Lower lobe of right lung (tissue), 2 donors: Measurements from ENCODE around the gene DCK. TPM values are rescaled to one million over a fixed set of nuclear protein-coding genes. Genes with fewer than 3 reads are reported as not detected.

Source experiments
- ATAC-seq, 2 donors: fragments of 200-7000 bp; cut with Tn5 transposase; one replicate each; pipeline ENCODE4 v1.9.1; 2020 to 2022; ENCODE audit warnings: mild to moderate bottlenecking in 2 of 2, moderate library complexity in 2 of 2
- DNase-seq: peaks from one replicate; pipeline ENCODE4 v3.0.0-alpha.2; 2020
- H3K27ac ChIP-seq: fragments of 200-600 bp; one replicate; pipeline ENCODE4 v1.8.0; 2022
- H3K27me3 ChIP-seq: fragments of 200-600 bp; one replicate; pipeline ENCODE4 v1.8.0; 2022; ENCODE audit warnings: low read depth
- H3K36me3 ChIP-seq: fragments of 200-600 bp; one replicate; pipeline ENCODE4 v1.8.0; 2022; ENCODE audit warnings: mild to moderate bottlenecking
- H3K4me1 ChIP-seq: fragments of 200-600 bp; one replicate; pipeline ENCODE4 v1.8.0; 2022
- H3K4me3 ChIP-seq: fragments of 200-600 bp; one replicate; pipeline ENCODE4 v1.8.0; 2022; ENCODE audit warnings: mild to moderate bottlenecking
- H3K9me3 ChIP-seq: fragments of 200-600 bp; one replicate; pipeline ENCODE4 v1.8.0; 2022
- CTCF ChIP-seq: fragments of 200-600 bp; IDR thresholded peaks from one replicate; pipeline ENCODE4 v1.8.0; 2022; ENCODE audit warnings: antibody characterized with exemption, mild to moderate bottlenecking
- intact Hi-C: fragments of 100-400 bp; cut with DNase I; formaldehyde crosslinking; loops from one replicate; pipeline ENCODE4 v1.11.0; 2022
- total RNA-seq: library from RNA; stranded (reverse); fragmentation: NEBNext Ultra II Directional; extraction: Animal tissue kit (Norgen Biotek cat#: 25700); gene quantifications from one replicate; pipeline ENCODE4 v1.2.1, GENCODE V29; 2021
- donor health status: DM: no; HTN: yes; CAD: no; lungs with severe emphysema.

The DCK gene
- total RNA-seq, 1 donor from 2014 or later = 18.1 TPM

DNA sequence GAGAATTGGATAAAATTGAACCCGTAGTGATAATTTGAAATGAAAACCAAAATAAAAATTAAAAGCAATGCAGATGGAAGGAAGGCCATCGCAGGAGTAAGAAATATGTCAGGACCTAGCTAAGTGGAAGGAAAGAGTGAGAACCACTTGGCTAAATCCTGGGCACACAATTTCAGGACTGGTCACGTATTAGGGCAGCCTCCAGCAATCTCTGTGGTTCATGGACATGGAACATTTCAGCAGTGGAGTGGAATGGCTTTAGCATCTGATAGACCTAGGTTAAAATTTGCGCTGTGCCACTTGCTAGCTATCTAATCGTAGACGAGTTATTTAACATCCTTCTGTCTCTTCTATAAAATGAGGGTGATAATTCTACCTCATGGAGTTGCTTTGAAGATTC is 71.1 kb downstream of the DCK start:
- no peak overlapping the region for H3K27ac ChIP-seq
- no peak for DNase-seq
- H3K36me3 ChIP-seq = no peaks in the 10 kb centered on the region
- no peaks in the 10 kb centered on the region for H3K27me3 ChIP-seq
- H3K4me3 ChIP-seq = no peak overlapping the region
- intact Hi-C loops = no loop called here
- no peaks in the 10 kb centered on the region for H3K9me3 ChIP-seq
- H3K4me1 ChIP-seq = no peaks in the 10 kb centered on the region
- TF ChIP-seq CTCF = no peak
- ATAC-seq = no peak

- no peak for TF ChIP-seq CTCF
- no peak for DNase-seq
- H3K36me3 ChIP-seq = no peaks in the 10 kb centered on the region
- no peak overlapping the region for H3K27ac ChIP-seq
- H3K27me3 ChIP-seq = no peaks in the 10 kb centered on the region
- no peaks in the 10 kb centered on the region for H3K9me3 ChIP-seq
- H3K4me3 ChIP-seq = no peak overlapping the region
- no peaks in the 10 kb centered on the region for H3K4me1 ChIP-seq
- ATAC-seq = no peak
- intact Hi-C loops = no loop called here
Observed at GRCh38 chr4:71065991-71066510, 72.6 kb downstream of the DCK start.

- TF ChIP-seq CTCF = no peak
- intact Hi-C loops = no loop called here
- no peak for ATAC-seq
- no peaks in the 10 kb centered on the region for H3K4me1 ChIP-seq
- H3K4me3 ChIP-seq = no peak overlapping the region
- no peak for DNase-seq
- H3K9me3 ChIP-seq = no peaks in the 10 kb centered on the region
- H3K27me3 ChIP-seq = no peaks in the 10 kb centered on the region
- H3K36me3 ChIP-seq = no peaks in the 10 kb centered on the region
- no peak overlapping the region for H3K27ac ChIP-seq
Observed at GRCh38 chr4:71066737-71067716, 73.6 kb downstream of the DCK start.

DNA sequence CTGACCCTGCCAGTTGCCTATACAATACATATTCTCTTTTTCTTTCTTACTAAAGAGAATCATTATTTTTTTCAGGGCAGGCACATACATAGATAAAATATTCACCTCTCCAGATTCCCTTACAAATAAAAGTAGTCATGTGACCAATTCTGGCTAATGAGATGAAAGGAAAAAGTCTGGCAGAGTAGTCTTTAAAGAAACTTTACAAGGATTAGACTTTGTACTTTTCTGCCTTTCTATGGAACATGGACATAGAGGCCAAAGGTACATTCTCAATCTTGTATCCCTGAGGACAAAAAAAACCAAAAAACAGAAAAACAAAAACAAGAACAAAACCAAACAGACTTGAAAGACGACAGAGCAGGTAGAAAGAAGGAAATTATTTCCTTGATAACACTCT is 75.6 kb downstream of the DCK start:
- no peaks in the 10 kb centered on the region for H3K36me3 ChIP-seq
- H3K4me3 ChIP-seq = no peak overlapping the region
- no peaks in the 10 kb centered on the region for H3K27me3 ChIP-seq
- no peak for TF ChIP-seq CTCF
- no peak overlapping the region for H3K27ac ChIP-seq
- ATAC-seq (no peak), DNase-seq (no peak)
- intact Hi-C loops = no loop called here
- no peaks in the 10 kb centered on the region for H3K4me1 ChIP-seq
- no peaks in the 10 kb centered on the region for H3K9me3 ChIP-seq

DNA sequence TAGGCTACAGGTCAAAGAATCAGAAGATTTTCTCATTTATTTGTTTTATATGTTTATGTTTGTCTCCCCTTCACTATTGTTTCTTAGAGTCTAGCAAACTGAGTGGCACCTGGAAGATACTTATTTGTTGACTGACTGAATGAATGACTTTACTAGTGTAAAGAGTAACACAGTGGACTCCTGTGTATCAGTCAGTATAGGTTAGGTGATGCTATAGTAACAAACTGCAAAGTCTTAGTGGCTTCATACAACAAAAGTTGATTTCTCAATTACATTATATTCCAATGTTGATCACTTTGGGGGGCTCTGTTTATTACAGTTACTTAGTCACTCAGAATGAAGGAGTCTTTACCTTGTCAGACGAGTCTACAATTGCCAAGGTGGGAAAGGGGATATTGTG is 76.6 kb downstream of the DCK start:
- ATAC-seq (no peak), DNase-seq (no peak)
- Histone ChIP-seq H3K36me3 (no peaks in the 10 kb centered on the region), H3K27me3 (no peaks in the 10 kb centered on the region), H3K27ac (no peak overlapping the region), H3K4me1 (no peaks in the 10 kb centered on the region), H3K4me3 (no peak overlapping the region), H3K9me3 (no peaks in the 10 kb centered on the region)
- intact Hi-C loops = no loop called here
- TF ChIP-seq CTCF = no peak
